RWPE1 (cell line): ENCODE measurements around the gene NHS.

ENCODE experiments used
- CTCF ChIA-PET: fragments of 350-600 bp; sonication (Branson Sonifier 250); formaldehyde crosslinking; extraction: SDS; loops from one replicate; lab custom pipeline; 2021; lab: Yijun Ruan, JAX
- POLR2A ChIA-PET: fragments of 400-600 bp; formaldehyde crosslinking; extraction: SDS; loops from one replicate; lab custom pipeline; 2020; ENCODE audit warnings: antibody characterized with exemption; ENCODE audit not compliant: low non-redundant PET; lab: Yijun Ruan, JAX
- DNase-seq: peaks from one replicate; pipeline ENCODE4 v3.0.0; 2012; ENCODE audit warnings: low spot score
- H3K27ac ChIP-seq: fragments of 450-650 bp; 2 replicates; pipeline ENCODE4 v1.5.1; 2017
- TF ChIP-seq, protein P1 (sequence below): fragments of 450-650 bp; conservative IDR thresholded peaks from 2 replicates; pipeline ENCODE4 v1.5.1; 2017; ENCODE audit warnings: low read depth, mild to moderate bottlenecking

NHS gene

DNA sequence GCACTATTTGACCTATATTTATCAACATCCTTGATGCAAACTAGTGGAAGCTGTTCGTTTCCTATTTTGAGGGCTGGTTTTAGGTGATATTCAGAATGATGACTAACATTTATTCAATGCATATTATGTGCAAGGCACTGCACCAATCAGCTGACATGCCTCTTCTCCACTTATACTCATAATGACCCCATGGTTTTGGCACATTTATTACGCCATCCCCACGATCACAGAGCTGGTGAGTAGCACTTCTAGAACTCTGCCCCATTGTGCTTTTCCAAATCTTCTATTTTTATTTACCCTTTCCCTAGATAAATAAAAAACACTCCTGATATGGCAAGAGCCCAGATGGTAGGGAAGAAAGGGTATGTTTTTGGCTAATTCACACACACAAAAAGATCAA, 375.4 kb downstream of the NHS start:
- H3K27ac ChIP-seq: no peak overlapping the region
- ChIA-PET CTCF (no interaction called here), POLR2A (no interaction called here)
- DNase-seq: no peak
- TF ChIP-seq, protein P1, sequence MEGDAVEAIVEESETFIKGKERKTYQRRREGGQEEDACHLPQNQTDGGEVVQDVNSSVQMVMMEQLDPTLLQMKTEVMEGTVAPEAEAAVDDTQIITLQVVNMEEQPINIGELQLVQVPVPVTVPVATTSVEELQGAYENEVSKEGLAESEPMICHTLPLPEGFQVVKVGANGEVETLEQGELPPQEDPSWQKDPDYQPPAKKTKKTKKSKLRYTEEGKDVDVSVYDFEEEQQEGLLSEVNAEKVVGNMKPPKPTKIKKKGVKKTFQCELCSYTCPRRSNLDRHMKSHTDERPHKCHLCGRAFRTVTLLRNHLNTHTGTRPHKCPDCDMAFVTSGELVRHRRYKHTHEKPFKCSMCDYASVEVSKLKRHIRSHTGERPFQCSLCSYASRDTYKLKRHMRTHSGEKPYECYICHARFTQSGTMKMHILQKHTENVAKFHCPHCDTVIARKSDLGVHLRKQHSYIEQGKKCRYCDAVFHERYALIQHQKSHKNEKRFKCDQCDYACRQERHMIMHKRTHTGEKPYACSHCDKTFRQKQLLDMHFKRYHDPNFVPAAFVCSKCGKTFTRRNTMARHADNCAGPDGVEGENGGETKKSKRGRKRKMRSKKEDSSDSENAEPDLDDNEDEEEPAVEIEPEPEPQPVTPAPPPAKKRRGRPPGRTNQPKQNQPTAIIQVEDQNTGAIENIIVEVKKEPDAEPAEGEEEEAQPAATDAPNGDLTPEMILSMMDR: no peak

DNA sequence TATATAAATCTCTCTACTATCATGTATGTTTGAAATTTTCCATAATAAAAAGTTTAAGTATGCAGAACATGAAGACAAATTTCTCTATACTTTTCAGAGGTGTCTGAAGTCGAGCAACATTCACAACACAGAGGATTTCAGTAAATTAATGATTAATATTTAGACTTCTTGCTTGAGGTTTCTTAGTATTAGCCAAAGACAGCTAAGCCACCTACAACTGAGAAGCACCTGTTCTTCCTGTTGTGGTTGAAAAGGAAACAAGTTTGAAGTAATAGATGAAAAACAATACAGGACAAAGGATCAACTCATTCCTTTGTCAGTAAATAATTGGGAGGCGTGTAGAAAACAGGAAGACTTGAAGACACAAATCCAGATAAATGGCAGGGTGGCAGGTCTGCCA, 383.4 kb downstream of the NHS start:
- CTCF ChIA-PET: no interaction called here
- no peak for DNase-seq
- TF ChIP-seq, protein P1: no peak
- no peak overlapping the region for H3K27ac ChIP-seq
- POLR2A ChIA-PET: no interaction called here

DNA sequence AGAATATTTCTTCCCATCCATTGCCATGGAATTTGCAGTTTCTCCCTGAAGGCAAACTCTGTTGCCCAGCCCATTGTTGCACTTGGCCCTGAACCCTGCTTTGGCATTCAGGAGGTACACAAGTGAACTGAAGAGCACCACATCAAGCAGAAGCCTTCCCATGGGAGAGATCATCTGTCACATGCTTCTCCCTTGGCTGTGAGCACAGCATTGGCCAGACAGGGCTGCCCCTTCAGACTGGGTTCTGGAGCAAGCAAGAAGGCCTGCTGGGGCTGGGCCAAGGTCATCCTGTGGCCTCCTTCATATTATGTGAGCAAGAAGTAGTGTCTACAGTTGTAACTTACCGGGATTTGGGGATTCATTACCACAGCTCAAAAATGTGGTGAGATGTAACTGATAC, 385.0 kb downstream of the NHS start:
- POLR2A ChIA-PET: no interaction called here
- no peak overlapping the region for H3K27ac ChIP-seq
- CTCF ChIA-PET: no interaction called here
- TF ChIP-seq, protein P1: no peak
- DNase-seq: no peak

DNA sequence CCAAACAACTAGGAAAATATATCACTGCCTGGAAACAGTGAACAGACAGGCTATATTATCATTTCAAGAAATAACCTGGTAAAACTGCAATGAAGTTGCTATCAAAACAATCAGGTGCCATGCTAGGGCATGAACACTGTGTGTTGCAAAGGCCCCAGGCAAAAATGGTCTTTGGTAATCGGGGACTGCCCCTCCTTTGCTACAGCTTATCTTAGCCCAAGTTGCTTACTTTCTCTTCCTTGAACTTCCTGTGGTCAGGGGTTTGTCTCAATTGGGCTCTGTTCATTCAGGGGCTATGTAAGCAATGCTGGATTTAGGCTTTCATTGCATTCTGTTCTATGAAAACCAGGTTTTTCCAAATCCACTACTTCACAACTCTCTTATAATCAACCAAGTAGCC, 392.7 kb downstream of the NHS start:
- no peak overlapping the region for H3K27ac ChIP-seq
- CTCF ChIA-PET: interaction anchor here (0.7 kb wide), 1 partner anchor 74 kb away, joined by 3 read pairs; no protein-coding TSS in a partner anchor
- no peak for DNase-seq
- TF ChIP-seq, protein P1: no peak
- POLR2A ChIA-PET: no interaction called here

DNA sequence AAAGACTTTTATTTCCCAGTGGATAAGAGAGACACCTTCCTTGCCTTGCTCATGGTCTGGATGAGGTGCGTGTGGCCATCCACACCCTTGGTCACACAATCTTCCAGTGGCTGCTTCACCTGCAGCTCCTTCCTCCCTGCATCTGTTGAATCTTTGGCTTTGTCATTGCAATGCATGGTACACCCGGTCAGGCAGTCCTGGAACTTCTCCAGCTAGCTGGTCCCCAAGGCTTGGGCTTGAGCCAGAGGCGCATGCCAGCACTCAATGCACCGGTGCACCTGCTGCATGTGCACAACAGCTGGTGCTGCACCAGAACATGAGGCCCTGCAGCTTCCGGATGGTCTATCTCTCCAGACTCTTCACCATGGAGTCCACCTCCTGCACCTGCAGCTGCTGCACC, 394.0 kb downstream of the NHS start:
- TF ChIP-seq, protein P1: no peak
- ChIA-PET CTCF (no interaction called here), POLR2A (no interaction called here)
- H3K27ac ChIP-seq: no peak overlapping the region
- DNase-seq: no peak

DNA sequence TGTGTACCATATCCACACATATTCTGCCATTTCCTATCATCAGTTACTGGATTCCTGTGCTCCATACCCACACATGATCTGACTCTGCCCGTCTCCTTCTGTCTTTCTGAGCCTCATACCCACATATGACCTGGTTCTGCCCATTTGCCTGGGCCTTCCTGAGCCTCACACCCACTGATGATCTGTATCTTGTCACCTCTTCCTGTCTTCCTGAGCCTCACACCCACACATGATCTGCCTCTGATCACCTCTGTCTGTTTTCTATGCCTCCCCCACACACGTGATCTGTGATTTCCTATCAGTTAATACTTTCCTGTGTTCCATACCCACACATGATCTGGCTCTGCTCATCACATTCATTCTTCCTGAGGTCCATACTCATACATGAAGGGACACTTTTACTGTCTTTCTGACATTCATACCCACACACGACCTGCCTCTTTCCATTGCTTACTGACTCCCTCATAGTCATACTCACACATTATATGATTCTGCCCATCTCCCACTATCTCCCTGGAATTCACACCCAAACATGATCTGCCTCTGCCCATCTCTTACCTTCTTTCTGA, 394.8 kb downstream of the NHS start:
- TF ChIP-seq, protein P1: no peak
- ChIA-PET CTCF (no interaction called here), POLR2A (no interaction called here)
- H3K27ac ChIP-seq: no peak overlapping the region
- DNase-seq: no peak
